ENCODE data around the gene RPN2.

The RPN2 gene

DNA sequence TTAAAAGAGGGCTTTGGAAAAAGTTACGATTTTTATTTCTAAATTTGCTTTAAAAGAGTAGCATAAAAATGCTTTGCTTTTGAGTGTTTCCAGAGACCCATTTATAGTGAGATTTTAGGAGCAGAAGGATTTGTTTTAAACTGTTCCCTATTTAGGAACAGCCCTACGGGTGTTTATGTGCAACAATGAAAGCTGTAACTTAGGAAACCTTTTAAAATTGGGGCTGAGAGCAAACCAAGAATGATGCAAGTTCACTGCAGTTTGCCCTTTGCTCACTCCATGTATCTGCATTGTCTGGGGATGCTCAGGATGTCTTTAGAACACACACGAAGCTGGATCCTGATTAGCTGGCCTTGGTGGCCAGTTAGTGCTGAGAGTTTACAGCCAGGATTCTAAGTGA is 41.6 kb downstream of the RPN2 start:
- H3K4me3 ChIP-seq (ENCODE audit: low read length), result no peak overlapping the region
- DNase-seq (ENCODE audit: low read depth), result no peak
- no peak for TF ChIP-seq CTCF (IDR thresholded peaks at IDR 0.05; ENCODE audit: insufficient read depth, low read depth, low read length, missing control alignments)

DNA sequence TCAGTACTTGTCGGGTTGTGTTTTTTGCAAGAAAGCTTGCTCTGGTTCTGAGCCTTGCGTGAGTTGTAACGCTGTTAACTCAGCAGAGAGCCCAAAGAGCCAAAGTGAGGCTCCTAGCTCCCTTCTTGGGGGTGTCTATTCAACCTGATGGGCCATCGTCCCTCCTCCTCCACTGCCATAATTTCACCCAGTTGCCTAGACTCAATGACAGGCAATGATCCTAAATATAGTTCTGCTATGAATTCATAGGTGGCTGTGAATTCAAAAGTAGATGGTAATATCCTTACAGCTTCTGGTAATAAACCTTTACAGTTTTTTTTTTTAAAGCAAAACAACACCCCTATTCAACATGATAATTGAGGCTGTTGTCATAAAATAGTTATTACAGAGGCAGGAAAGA is 43.0 kb downstream of the RPN2 start:
- no peak overlapping the region for H3K4me3 ChIP-seq (ENCODE audit: low read length)
- TF ChIP-seq CTCF (IDR thresholded peaks at IDR 0.05; ENCODE audit: insufficient read depth, low read depth, low read length, missing control alignments), result no peak
- no peak for DNase-seq (ENCODE audit: low read depth)

DNA sequence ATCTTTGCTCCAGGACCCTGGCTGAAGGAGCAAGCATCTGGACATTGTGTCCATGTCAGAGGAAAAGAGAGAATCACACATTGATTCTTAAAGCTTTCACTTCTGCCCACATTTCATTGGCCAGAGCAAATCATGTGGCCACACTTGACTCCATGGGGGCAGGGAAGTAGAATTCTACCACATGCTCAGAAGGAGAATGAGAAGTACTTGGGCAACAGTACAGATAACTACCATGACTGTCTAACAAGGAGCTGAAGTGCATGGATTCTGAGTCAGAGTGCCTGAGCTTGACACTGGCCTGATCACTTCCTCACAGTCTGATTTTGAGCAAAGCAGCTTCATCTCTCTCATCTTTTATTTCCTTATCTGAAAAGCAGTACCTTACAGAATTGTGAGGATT is 43.9 kb downstream of the RPN2 start:
- DNase-seq (ENCODE audit: low read depth), result peak; percentile 90
- H3K4me3 ChIP-seq (ENCODE audit: low read length), result no peak overlapping the region
- no peak for TF ChIP-seq CTCF (IDR thresholded peaks at IDR 0.05; ENCODE audit: insufficient read depth, low read depth, low read length, missing control alignments)

- DNase-seq (ENCODE audit: low read depth), result no peak
- TF ChIP-seq CTCF (IDR thresholded peaks at IDR 0.05; ENCODE audit: insufficient read depth, low read depth, low read length, missing control alignments), result no peak
- H3K4me3 ChIP-seq (ENCODE audit: low read length), result no peak overlapping the region
Measured at GRCh38 chr20:37225146-37225545, 46.0 kb downstream of the RPN2 start.

DNA sequence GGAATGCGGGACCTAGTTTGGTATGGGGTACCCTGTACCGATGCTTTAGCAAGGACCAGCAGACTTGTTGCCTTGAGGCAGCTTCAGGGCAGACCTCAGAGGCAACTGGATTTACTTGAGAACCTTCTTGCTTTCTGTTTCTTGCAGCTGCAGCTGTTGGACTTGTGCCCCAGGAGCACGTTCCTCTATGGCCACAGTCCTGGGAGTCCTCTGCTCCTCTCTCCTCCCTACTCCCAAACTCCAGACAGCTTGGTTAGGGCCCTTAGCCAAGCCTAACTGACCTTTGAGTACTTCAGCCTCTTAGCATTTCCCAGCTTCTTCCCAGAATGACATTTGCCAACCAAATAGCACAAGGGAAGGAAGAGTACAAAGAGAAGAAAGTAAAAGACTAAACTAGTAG is 47.8 kb downstream of the RPN2 start:
- H3K4me3 ChIP-seq (ENCODE audit: low read length), result no peak overlapping the region
- no peak for DNase-seq (ENCODE audit: low read depth)
- no peak for TF ChIP-seq CTCF (IDR thresholded peaks at IDR 0.05; ENCODE audit: insufficient read depth, low read depth, low read length, missing control alignments)

DNA sequence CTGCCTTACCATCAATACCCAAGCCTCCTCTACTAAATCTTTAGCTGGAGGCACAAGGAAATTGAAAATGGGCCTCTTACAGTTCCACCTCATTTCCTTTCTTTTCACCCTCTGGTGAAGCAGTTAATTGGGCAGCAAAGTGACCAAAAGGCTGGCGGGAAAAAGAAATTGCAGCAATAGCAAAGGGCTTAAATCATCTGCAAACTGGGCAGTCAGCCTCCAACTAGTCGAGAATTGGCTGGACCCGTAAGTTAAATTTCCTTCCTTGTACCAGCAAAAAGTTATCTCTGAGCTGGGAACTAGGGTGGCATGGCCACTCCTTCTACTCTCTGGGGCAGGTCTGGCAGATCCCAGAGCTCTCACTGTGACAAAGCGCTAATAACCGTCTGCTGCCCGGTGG is 49.0 kb downstream of the RPN2 start:
- no peak for DNase-seq (ENCODE audit: low read depth)
- H3K4me3 ChIP-seq (ENCODE audit: low read length), result no peak overlapping the region
- TF ChIP-seq CTCF (IDR thresholded peaks at IDR 0.05; ENCODE audit: insufficient read depth, low read depth, low read length, missing control alignments), result no peak

- H3K4me3 ChIP-seq (ENCODE audit: low read length), result no peak overlapping the region
- no peak for TF ChIP-seq CTCF (IDR thresholded peaks at IDR 0.05; ENCODE audit: insufficient read depth, low read depth, low read length, missing control alignments)
- no peak for DNase-seq (ENCODE audit: low read depth)
Measured at GRCh38 chr20:37228656-37229055, 49.5 kb downstream of the RPN2 start.
